HG03045 (cell line): ENCODE results near the gene PLXNA2.
A peak's percentile ranks its signal among the peaks of the same experiment; 100 is the strongest.

Experiments
- ATAC-seq: cut with Tn5 transposase; IDR thresholded peaks from one replicate; pipeline ENCODE4 v1.9.1; 2021; ENCODE audit warnings: mild to moderate bottlenecking, moderate library complexity; ENCODE audit not compliant: unreplicated experiment

PLXNA2 gene

DNA sequence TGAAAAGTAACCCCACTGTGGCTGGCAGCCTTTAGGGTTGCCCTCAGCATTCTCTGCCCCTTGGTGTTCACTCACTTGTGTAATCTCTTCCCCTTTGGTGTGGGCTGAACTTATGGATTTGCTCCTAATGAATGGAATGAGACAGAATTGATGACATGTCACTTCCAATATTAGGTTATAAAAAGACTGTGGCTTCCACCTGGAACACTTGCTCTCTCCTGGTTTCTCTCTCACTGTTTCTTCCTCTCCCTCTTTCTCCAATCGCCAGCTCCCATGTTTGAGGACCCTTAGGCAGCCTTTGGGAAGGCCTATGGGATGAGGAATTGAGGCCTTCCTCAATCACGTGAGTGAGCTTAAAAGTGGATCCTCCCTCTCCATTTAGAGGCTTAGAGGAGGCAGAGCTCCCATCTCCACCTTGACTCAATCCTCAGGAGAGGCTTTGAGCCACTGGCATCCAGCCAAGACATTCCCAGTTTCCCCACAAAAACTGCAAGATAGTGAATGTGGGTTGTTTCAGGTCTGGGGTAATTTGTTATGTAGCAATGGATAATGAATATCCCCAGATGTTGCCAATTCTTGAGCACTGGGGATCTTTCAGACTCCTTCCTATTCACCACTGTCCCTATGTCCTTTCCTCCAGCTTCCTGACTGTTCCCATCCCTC, 237.8 kb downstream of the PLXNA2 start:
- no peak for ATAC-seq

GRCh38 chr1:208004851-208005250, 239.3 kb downstream of the PLXNA2 start:
- ATAC-seq = no peak

DNA sequence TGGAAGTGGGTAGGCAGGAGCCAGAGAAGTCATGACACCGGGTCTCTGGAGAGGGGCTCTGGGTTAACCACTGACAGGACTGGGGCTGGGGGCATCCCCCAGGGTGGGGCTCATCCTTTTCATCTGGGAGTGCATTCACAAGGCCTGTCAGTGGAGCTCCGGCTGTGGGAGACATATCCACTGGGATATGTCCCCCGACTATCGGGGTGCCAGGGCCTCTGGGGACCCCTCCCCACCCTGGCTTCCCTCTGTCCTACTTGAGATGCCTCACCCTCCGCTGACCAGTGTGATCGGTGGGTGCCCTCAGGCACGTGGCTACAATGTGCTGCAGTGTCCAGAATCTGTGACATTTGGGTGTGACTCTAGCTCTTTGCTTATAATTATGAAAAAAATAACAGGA, 240.9 kb downstream of the PLXNA2 start:
- no peak for ATAC-seq

GRCh38 chr1:208002672-208003071, 241.5 kb downstream of the PLXNA2 start:
- ATAC-seq = no peak

DNA sequence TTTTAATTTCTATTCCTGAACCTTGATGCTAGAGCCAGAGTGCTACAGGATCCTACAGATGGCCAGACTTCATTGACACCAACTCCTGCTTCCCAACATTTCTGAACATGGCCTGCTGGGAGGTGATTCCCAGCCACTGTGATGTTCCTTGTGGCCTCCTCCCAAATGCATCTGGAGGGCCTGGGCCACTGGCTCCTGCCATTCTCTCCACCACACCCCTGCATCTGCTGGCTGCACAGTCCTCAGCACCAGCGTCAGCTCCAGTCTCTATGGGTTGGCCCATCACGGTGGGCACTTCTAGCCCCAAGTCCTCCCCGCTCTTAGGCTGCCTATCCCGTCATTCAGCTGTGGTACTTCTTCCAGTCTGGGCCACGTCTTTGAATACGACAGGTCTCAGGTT, 242.1 kb downstream of the PLXNA2 start:
- no peak for ATAC-seq

DNA sequence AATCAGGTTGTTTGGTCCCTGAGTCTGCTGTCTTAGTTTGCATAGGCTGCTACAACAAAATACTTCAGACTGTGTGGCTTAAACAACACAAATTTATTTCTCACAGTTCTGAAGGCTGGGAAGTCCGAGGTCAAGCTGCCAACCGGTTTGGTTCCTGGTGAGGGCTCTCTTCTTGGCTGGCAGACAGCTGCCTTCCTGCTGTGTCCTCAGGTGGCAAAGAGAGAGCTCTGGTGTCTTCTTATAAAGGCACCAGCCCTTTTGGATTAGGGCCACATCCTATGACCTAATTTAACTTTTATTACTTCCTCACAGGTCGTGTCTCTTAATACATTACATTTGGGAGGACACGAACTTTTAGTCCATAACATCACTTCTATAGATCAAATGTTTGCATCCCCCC, 243.7 kb downstream of the PLXNA2 start:
- no peak for ATAC-seq

- ATAC-seq = no peak
Observed at GRCh38 chr1:207999972-208000371, 244.2 kb downstream of the PLXNA2 start.

- ATAC-seq = no peak
Observed at GRCh38 chr1:207999274-207999915, 244.8 kb downstream of the PLXNA2 start.

GRCh38 chr1:207998691-207999090, 245.5 kb downstream of the PLXNA2 start:
- ATAC-seq = no peak

DNA sequence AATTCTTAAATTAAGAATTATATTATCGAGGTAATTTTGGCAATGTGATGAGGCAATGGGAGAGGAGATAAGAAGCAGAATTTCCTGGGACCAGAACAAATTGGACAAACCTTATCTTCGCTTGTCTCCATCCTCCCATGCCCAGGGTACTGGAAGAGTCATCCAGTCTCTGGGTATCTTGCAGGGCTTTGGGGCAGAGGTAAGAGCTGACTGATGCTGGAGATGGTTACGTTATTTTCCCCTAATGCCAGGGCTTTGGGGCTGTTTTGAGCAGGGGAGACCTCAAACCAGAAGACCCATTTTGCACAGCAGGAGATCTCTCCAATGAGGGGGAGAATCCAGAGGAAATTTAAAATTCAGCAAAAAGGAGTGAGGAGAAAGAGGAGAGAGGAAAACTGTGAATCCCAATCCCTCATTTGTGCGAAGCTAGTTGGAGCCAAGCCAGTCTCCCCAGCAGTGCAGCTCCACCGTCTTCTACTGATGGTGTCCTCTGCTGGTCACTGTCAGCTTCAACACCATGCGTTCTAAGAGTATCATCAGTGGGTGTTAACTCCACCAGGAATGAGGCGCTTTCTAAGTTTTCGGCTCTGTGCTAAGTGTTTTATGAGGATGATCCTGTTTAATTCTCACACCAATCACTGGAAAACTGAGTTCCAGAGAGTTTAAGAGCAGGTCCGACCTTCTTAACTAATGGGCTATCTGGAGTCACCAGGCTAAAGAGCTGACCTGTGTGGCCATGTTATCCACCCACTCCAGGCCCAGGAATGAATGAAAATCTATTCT, 246.5 kb downstream of the PLXNA2 start:
- ATAC-seq = peak; percentile 66

DNA sequence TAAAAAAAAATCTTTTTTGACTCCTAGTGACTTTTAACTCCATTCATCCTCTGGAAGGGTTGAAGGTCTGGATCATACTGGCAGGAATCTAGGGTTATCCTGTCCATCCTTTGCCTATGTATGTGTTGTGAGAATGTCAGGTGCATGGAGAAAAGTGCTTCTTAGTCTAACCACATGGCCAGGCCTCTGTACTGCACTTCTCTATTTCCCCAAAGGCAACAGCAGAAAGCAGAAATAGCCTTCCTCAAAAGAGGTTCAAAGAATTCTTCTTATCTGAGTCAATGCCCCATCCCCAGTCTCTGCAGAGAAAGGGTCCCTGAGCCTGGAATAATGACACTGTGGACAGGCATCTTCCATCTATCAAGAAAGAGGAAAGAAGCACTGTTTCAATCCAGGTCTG, 247.5 kb downstream of the PLXNA2 start:
- no peak for ATAC-seq

GRCh38 chr1:207995576-207995975, 248.6 kb downstream of the PLXNA2 start:
- ATAC-seq = no peak

DNA sequence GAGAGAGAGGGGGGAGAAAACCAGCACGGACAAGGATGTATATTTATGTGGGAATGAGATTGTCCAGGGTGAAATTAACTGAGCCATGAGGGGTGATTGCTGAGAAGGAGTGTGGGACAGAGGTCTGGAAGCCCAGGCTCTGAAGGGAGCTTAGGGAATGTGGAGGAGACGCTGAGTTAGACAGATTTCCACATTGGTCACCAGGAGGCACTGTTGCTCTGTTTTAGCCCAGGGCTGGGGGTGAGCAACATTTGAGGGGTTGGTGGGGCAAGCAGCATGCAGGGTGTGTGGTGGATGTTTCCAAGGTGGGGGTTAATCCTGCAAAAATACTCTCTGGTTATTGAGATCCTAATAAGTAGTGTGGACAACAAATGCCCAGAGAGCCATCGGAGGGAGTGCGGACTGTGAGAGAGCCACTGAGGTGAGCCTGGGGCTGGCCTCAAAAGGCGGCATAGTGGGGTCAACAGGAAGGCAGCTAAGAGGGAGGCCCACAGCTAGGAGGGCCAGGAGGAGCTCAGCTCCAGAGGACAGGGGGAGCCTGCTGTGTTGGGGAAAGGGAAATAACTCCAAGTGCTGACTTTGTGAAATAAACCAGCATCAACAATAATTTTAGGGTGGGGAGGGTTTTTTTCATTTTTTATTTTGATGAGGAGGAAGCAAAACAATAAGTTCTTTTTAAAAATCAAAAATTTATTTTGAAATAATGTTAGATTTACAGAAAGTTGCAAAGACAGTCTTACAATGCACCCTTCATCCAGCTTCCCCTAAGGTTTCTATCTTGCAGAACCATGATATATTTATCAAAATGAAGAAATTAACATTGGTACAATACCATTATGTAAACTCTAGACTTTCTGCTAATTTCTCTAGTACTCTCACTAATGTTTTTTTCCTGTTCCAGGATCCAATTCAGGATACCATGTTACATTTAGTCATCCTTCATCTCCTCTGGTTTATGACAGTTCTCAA, 250.4 kb downstream of the PLXNA2 start:
- ATAC-seq = no peak

DNA sequence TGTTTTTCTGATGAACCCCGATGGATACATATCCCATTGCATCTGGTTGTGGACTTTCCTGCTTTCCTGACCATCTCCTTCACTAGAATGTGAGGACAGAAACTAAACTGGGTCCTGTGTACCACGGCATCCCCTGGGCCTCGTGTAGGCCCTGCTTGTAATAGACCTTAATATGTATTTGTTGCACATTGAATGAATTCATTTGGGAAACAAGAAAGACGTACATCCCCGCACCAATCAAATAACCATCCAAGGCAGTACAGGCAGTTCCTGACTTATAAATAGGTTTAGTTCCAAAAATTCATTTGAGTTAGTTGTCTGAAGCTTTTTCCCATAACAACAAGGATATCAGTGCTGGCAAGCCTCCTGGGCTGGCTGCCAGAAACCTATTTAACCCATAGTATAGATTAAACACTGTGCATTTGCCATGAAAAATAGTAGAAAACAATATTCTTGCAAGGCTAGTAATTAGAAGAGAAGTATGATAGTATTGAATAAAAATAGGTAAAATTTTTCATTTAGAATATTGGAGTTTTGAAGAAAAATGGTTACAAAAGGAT, 251.4 kb downstream of the PLXNA2 start:
- no peak for ATAC-seq

DNA sequence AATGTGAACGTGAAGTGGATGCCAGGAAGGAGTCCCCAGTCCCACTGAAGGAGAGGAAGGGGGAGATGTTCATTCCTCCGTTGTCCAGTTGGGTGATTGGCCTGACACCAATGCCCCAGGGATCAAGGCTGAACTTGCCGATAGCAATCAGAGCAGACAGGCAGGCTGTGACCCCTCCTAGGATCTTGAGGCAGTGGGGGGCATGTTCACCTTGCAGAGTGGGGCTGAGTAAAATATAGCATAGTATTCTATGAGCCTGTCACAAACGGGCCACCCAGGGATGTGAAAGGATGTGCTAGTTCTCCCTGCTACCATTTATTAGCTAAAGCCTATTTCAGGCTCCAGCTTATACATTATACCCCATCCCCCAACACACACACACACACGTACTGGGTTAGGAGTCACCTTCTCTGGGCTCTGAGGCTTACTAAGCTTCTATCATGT, 252.6 kb downstream of the PLXNA2 start:
- ATAC-seq = no peak

- ATAC-seq = no peak
Observed at GRCh38 chr1:207990876-207991582, 253.2 kb downstream of the PLXNA2 start.

- ATAC-seq = no peak
Observed at GRCh38 chr1:207990455-207990854, 253.7 kb downstream of the PLXNA2 start.

- ATAC-seq = no peak
Observed at GRCh38 chr1:207988326-207989165, 255.6 kb downstream of the PLXNA2 start.

- no peak for ATAC-seq
Observed at GRCh38 chr1:207987164-207987563, 257.0 kb downstream of the PLXNA2 start.
